Upper lobe of left lung (tissue), 4 donors: ENCODE measurements around the gene HPSE2.

Experiments used
- EP300 ChIP-seq, 4 donors: sonication (generic); formaldehyde crosslinking; IDR thresholded peaks; one replicate each; pipeline ENCODE4 v1.5.1; 2017; ENCODE audit warnings: antibody characterized with exemption in 4 of 4, control low read depth in 2 of 4
- POLR2A ChIP-seq, 4 donors: fragments of 450-650 bp; IDR thresholded peaks; one replicate each; pipeline ENCODE4 v1.5.1; 2016 to 2017; ENCODE audit warnings: antibody characterized with exemption in 4 of 4, mild to moderate bottlenecking in 2 of 4
- TF ChIP-seq, protein P1 (sequence below), 6 experiments: fragments of 450-650 bp in 4 of 6; fragments of 200-600 bp in 2 of 6; sonication (generic) in 2 of 6; IDR thresholded peaks; one replicate each; pipeline ENCODE4 v1.5.1; 2016 to 2019; ENCODE audit warnings: antibody characterized with exemption in 6 of 6

GRCh38 chr10:98488669-98489430 is 746.8 kb downstream of the HPSE2 start:
- no peak for TF ChIP-seq POLR2A (IDR thresholded peaks at IDR 0.05)
- TF ChIP-seq, protein P1, sequence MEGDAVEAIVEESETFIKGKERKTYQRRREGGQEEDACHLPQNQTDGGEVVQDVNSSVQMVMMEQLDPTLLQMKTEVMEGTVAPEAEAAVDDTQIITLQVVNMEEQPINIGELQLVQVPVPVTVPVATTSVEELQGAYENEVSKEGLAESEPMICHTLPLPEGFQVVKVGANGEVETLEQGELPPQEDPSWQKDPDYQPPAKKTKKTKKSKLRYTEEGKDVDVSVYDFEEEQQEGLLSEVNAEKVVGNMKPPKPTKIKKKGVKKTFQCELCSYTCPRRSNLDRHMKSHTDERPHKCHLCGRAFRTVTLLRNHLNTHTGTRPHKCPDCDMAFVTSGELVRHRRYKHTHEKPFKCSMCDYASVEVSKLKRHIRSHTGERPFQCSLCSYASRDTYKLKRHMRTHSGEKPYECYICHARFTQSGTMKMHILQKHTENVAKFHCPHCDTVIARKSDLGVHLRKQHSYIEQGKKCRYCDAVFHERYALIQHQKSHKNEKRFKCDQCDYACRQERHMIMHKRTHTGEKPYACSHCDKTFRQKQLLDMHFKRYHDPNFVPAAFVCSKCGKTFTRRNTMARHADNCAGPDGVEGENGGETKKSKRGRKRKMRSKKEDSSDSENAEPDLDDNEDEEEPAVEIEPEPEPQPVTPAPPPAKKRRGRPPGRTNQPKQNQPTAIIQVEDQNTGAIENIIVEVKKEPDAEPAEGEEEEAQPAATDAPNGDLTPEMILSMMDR (IDR thresholded peaks at IDR 0.05), result no peak
- no peak for TF ChIP-seq EP300 (IDR thresholded peaks at IDR 0.05)
